PC-9 (cell line): ENCODE measurements around the gene TNFAIP1. TPM values are rescaled to one million over a fixed set of nuclear protein-coding genes. Genes with fewer than 3 reads are reported as not detected.

Source experiments
- Bru-seq: library from RNA; stranded (reverse); fragments of 400-500 nt; gene quantifications from one replicate; lab custom pipeline; 2021; lab: Mats Ljungman, UMichigan
- BruChase-seq, 2 experiments: library from RNA; stranded (reverse); fragments of 400-500 nt; gene quantifications; one replicate each; lab custom pipeline; 2021; lab: Mats Ljungman, UMichigan
- BruUV-seq: library from RNA; stranded (reverse); fragments of 400-500 nt; replicated peaks from 2 replicates; lab custom pipeline; 2021; lab: Mats Ljungman, UMichigan
- CTCF ChIA-PET: fragments of 300-600 bp; sonication (Branson Sonifier 250); formaldehyde crosslinking; loops from one replicate; lab custom pipeline; 2022; ENCODE audit warnings: antibody characterized with exemption; lab: Charles Lee
- POLR2A ChIA-PET: fragments of 300-600 bp; sonication (Branson Sonifier 250); formaldehyde crosslinking; loops from one replicate; lab custom pipeline; 2022; ENCODE audit warnings: antibody characterized with exemption; ENCODE audit not compliant: unreplicated experiment; lab: Charles Lee
- DNase-seq, 2 experiments: peaks; one replicate each; pipeline versions ENCODE4 v3.0.0 to v3.0.0-alpha.2; 2015 to 2022; ENCODE audit warnings: mixed read lengths in 1 of 2
- H2AFZ ChIP-seq: fragments of 200-600 bp; sonication (generic); 2 replicates; pipeline ENCODE4 v1.8.1; 2017; ENCODE audit warnings: antibody characterized with exemption
- H3F3A ChIP-seq: fragments of 200-600 bp; sonication (generic); 2 replicates; pipeline ENCODE4 v1.8.1; 2017; ENCODE audit warnings: antibody characterized with exemption, mild to moderate bottlenecking, low read depth; ENCODE audit not compliant: insufficient read depth
- H3K27ac ChIP-seq: fragments of 200-600 bp; sonication (generic); 2 replicates; pipeline ENCODE4 v1.6.1; 2016; ENCODE audit warnings: mixed run types
- H3K27me3 ChIP-seq: fragments of 200-600 bp; sonication (generic); 2 replicates; pipeline ENCODE4 v1.6.1; 2016; ENCODE audit warnings: low read depth, mixed run types; ENCODE audit not compliant: insufficient read depth
- H3K36me3 ChIP-seq: fragments of 200-600 bp; sonication (generic); 2 replicates; pipeline ENCODE4 v1.6.1; 2016; ENCODE audit warnings: low read depth, mixed run types
- H3K4me1 ChIP-seq: fragments of 200-600 bp; sonication (generic); replicated peaks from 2 replicates; pipeline ENCODE4 v1.6.1; 2016; ENCODE audit warnings: mixed run types; ENCODE audit not compliant: insufficient read depth
- H3K4me2 ChIP-seq: fragments of 200-600 bp; sonication (generic); 2 replicates; pipeline ENCODE4 v1.6.1; 2017; ENCODE audit warnings: mixed run types
- H3K4me3 ChIP-seq: fragments of 200-600 bp; sonication (generic); 2 replicates; pipeline ENCODE4 v1.6.1; 2016; ENCODE audit warnings: mixed run types
- H3K79me2 ChIP-seq: fragments of 200-600 bp; sonication (generic); 2 replicates; pipeline ENCODE4 v1.6.1; 2017; ENCODE audit warnings: low read depth, mixed run types
- H3K9me2 ChIP-seq: fragments of 200-600 bp; sonication (generic); 2 replicates; pipeline ENCODE4 v1.8.1; 2017; ENCODE audit warnings: mild to moderate bottlenecking; ENCODE audit not compliant: insufficient read depth
- H3K9me3 ChIP-seq: fragments of 200-600 bp; sonication (generic); 2 replicates; pipeline ENCODE4 v1.8.1; 2016; ENCODE audit warnings: low read depth; ENCODE audit not compliant: insufficient read depth
- H4K20me1 ChIP-seq: fragments of 200-600 bp; sonication (generic); 2 replicates; pipeline ENCODE4 v1.8.1; 2017; ENCODE audit not compliant: insufficient read depth
- EZH2 ChIP-seq: fragments of 200-600 bp; sonication (generic); IDR thresholded peaks from 2 replicates; pipeline ENCODE4 v1.8.0; 2017; ENCODE audit warnings: antibody characterized with exemption, low read depth
- intact Hi-C: fragments of 100-400 bp; cut with micrococcal nuclease; formaldehyde crosslinking; loops from one replicate; pipeline ENCODE4 v1.10.0; 2022; ENCODE audit not compliant: unreplicated experiment
- long read RNA-seq: library from polyadenylated mRNA; stranded (forward); transcript quantifications from one replicate; pipeline ENCODE4 v2.0.0, GENCODE V29; 2022
- total RNA-seq: library from RNA; stranded (reverse); gene quantifications from 2 replicates; pipeline ENCODE4 v1.2.3, GENCODE V29; 2021
- TF ChIP-seq, protein P1 (sequence below): fragments of 200-600 bp; sonication (generic); conservative IDR thresholded peaks from 2 replicates; pipeline ENCODE4 v1.6.1; 2017; ENCODE audit warnings: mixed run types, antibody characterized with exemption, mild to moderate bottlenecking, moderate library complexity

The TNFAIP1 gene, protein sequence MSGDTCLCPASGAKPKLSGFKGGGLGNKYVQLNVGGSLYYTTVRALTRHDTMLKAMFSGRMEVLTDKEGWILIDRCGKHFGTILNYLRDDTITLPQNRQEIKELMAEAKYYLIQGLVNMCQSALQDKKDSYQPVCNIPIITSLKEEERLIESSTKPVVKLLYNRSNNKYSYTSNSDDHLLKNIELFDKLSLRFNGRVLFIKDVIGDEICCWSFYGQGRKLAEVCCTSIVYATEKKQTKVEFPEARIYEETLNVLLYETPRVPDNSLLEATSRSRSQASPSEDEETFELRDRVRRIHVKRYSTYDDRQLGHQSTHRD
- 46.8 and 48.8 TPM in 2 replicates for total RNA-seq
- Bru-seq, nascent RNA: percentile 94 among the genes with signal in this experiment
- BruChase-seq, experiment 1, labeled RNA remaining after a 2-hour chase: percentile 95 among the genes with signal in this experiment
- percentile 97 among the genes with signal in this experiment for BruChase-seq, experiment 2, labeled RNA remaining after a 6-hour chase
- long read RNA-seq, transcript TNFAIP1-201 (7 exons, 3,627 nt): major isoform, 66 of 723 reads
- long read RNA-seq, partial matches to known transcripts: 4 of 723 reads
- long read RNA-seq, other reads (novel, unspliced or antisense): 653 of 723 reads

- POLR2A ChIA-PET: interaction anchor here (0.5 to 2.2 kb wide), 14 partner anchors 9 to 242 kb away, joined by 3 to 42 read pairs (median 6); partner anchors contain the start of genes ALDOC and POLDIP2
- Histone ChIP-seq H3K79me2 (peaks cover 45% of the 10 kb centered on the region), H3K9me3 (no peaks in the 10 kb centered on the region), H4K20me1 (peaks cover 16% of the 10 kb centered on the region), H3F3A (peaks cover 12% of the 10 kb centered on the region; the same call in 1 of the 2 replicates), H3K36me3 (0 out of 2 replicates have a peak, but pooled peaks cover 4% of the 10 kb centered on the region), H3K27ac (peak within 1 kb of the TSS; percentile 76), H3K4me1 (peaks cover 22% of the 10 kb centered on the region), H3K9me2 (no peaks in the 10 kb centered on the region), H3K27me3 (no peaks in the 10 kb centered on the region), H3K4me2 (peak within 1 kb of the TSS; percentile 100), H3K4me3 (peak within 1 kb of the TSS; percentile 87), H2AFZ (peak within 1 kb of the TSS; percentile 92)
- peak; percentile 99 for DNase-seq
- CTCF ChIA-PET: interaction anchor here (0.5 to 1.3 kb wide), 5 partner anchors 12 to 530 kb away, joined by 3 to 7 read pairs (median 6); no protein-coding TSS in a partner anchor
- TF ChIP-seq, protein P1, sequence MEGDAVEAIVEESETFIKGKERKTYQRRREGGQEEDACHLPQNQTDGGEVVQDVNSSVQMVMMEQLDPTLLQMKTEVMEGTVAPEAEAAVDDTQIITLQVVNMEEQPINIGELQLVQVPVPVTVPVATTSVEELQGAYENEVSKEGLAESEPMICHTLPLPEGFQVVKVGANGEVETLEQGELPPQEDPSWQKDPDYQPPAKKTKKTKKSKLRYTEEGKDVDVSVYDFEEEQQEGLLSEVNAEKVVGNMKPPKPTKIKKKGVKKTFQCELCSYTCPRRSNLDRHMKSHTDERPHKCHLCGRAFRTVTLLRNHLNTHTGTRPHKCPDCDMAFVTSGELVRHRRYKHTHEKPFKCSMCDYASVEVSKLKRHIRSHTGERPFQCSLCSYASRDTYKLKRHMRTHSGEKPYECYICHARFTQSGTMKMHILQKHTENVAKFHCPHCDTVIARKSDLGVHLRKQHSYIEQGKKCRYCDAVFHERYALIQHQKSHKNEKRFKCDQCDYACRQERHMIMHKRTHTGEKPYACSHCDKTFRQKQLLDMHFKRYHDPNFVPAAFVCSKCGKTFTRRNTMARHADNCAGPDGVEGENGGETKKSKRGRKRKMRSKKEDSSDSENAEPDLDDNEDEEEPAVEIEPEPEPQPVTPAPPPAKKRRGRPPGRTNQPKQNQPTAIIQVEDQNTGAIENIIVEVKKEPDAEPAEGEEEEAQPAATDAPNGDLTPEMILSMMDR: no peak
- no peak for TF ChIP-seq EZH2
- BruUV-seq: no TSS peak
- intact Hi-C loops: loop anchor here (5.0 kb wide), 4 partner anchors 58 to 293 kb away; partner anchors contain the start of genes NLK and SLC46A1
Measured at GRCh38 chr17:28335201-28335958, at the start of gene TNFAIP1, which contains the start of gene IFT20. Gene TNFAIP1 (plus strand): TSS chr17:28335761. CDS start chr17:28339522, 3,761 bp downstream. Gene IFT20 (minus strand): TSS chr17:28335472. CDS start chr17:28331985, 3,487 bp downstream.

DNA sequence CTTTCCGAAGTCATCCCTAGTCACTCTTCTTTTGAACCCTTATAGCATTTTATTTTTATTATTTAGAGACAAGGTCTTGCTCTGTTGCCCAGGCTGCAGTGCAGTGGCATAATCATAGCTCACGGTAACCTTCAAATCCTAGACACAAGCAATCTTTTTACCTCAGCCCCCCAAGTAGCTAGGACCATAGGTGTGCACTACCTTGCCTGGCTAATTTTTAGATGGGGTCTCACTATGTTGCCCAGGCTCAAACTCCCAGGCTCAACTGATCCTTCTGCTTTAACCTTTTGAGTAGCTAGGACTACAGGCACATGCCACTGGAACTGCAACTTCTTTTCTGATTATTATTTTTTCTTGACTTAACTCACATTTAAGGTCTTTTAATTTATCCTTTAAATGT lies 49.6 kb upstream of the TNFAIP1 start:
- Histone ChIP-seq H3K79me2 (no peaks in the 10 kb centered on the region), H3K27ac (no peak overlapping the region), H3K36me3 (no peaks in the 10 kb centered on the region), H3K9me2 (no peaks in the 10 kb centered on the region), H3F3A (0 out of 2 replicates have a peak, but pooled peaks cover 5% of the 10 kb centered on the region), H3K4me3 (no peak overlapping the region), H3K4me1 (0 out of 2 replicates have a peak, but pooled peaks cover 7% of the 10 kb centered on the region), H4K20me1 (no peaks in the 10 kb centered on the region), H3K27me3 (no peaks in the 10 kb centered on the region), H3K4me2 (no peak overlapping the region), H3K9me3 (no peaks in the 10 kb centered on the region), H2AFZ (no peak overlapping the region)
- ChIA-PET CTCF (no interaction called here), POLR2A (no interaction called here)
- TF ChIP-seq, protein P1: no peak
- TF ChIP-seq EZH2: no peak
- no TSS peak for BruUV-seq
- intact Hi-C loops: no loop called here
- DNase-seq: no peak
